Activated T-cell treated with anti-CD3 and anti-CD28 coated beads, Interleukin-2, amount 50 U/mL, for 72 hours (primary cell): ENCODE data around the gene ZNF407. TPM values are rescaled to one million over a fixed set of nuclear protein-coding genes. Genes with fewer than 3 reads are reported as not detected.

ENCODE experiments used
- ATAC-seq, 2 donors: fragments of 150-1000 bp; cut with Tn5 transposase; replicated peaks in 1 of 2; 2 replicates each; pipeline ENCODE4 v1.10.0; 2021; ENCODE audit warnings: moderate library complexity in 2 of 2, mild to moderate bottlenecking in 1 of 2
- DNase-seq, 2 donors: peaks; one replicate each; pipeline ENCODE4 v3.0.0; 2021 to 2022; ENCODE audit warnings: mixed read lengths in 1 of 2
- H3K27ac Mint-ChIP-seq: one replicate; pipeline ENCODE4 v1.8.0; 2022; ENCODE audit warnings: mild to moderate bottlenecking, moderate library complexity, mixed read lengths
- H3K27me3 Mint-ChIP-seq: one replicate; pipeline ENCODE4 v1.8.0; 2022; ENCODE audit warnings: low read depth, mixed read lengths
- H3K36me3 Mint-ChIP-seq, 2 donors: one replicate each; pipeline ENCODE4 v1.8.0; 2022; ENCODE audit warnings: mixed read lengths in 2 of 2, mild to moderate bottlenecking in 1 of 2; ENCODE audit not compliant: insufficient read depth in 2 of 2
- H3K4me1 Mint-ChIP-seq: one replicate; pipeline ENCODE4 v1.8.0; 2022; ENCODE audit warnings: low read depth, mixed read lengths
- H3K4me3 Mint-ChIP-seq, 2 donors: one replicate each; pipeline ENCODE4 v1.8.0; 2022; ENCODE audit warnings: mild to moderate bottlenecking in 2 of 2, mixed read lengths in 2 of 2, moderate library complexity in 2 of 2
- H3K9me3 Mint-ChIP-seq, 2 donors: one replicate each; pipeline ENCODE4 v1.8.0; 2022; ENCODE audit warnings: mixed read lengths in 2 of 2
- total RNA-seq, 2 donors: library from RNA; stranded (reverse); gene quantifications; one replicate each; pipeline ENCODE4 v1.2.3, GENCODE V29; 2022

ZNF407 gene
- total RNA-seq, 2 donors from 2014 or later = 11.9 to 13.0 TPM

GRCh38 chr18:74708169-74708568 lies 110.5 kb downstream of the ZNF407 start:
- no peak for ATAC-seq
- Mint-ChIP-seq H3K36me3 (no peaks in the 10 kb centered on the region), H3K4me1 (no peaks in the 10 kb centered on the region), H3K27me3 (no peaks in the 10 kb centered on the region), H3K9me3 (no peaks in the 10 kb centered on the region), H3K27ac (no peak overlapping the region), H3K4me3 (no peak overlapping the region)
- DNase-seq = no peak

GRCh38 chr18:74709452-74709851 lies 111.8 kb downstream of the ZNF407 start:
- no peak for ATAC-seq
- H3K4me3 Mint-ChIP-seq = no peak overlapping the region
- H3K4me1 Mint-ChIP-seq = no peaks in the 10 kb centered on the region
- H3K9me3 Mint-ChIP-seq = no peaks in the 10 kb centered on the region
- DNase-seq = no peak
- no peaks in the 10 kb centered on the region for H3K27me3 Mint-ChIP-seq
- no peak overlapping the region for H3K27ac Mint-ChIP-seq
- no peaks in the 10 kb centered on the region for H3K36me3 Mint-ChIP-seq

GRCh38 chr18:74714120-74714519 lies 116.5 kb downstream of the ZNF407 start:
- Mint-ChIP-seq H3K4me3 (no peak overlapping the region), H3K27me3 (no peaks in the 10 kb centered on the region), H3K36me3 (no peaks in the 10 kb centered on the region), H3K4me1 (no peaks in the 10 kb centered on the region), H3K9me3 (peaks cover 0 to under 1% of the 10 kb centered on the region in 2 donors), H3K27ac (no peak overlapping the region)
- DNase-seq = no peak
- no peak for ATAC-seq

GRCh38 chr18:74714791-74715190 lies 117.1 kb downstream of the ZNF407 start:
- ATAC-seq (no peak), DNase-seq (no peak)
- Mint-ChIP-seq H3K4me1 (no peaks in the 10 kb centered on the region), H3K27me3 (no peaks in the 10 kb centered on the region), H3K9me3 (peaks cover 2 to 3% of the 10 kb centered on the region in 2 donors), H3K27ac (no peak overlapping the region), H3K36me3 (peaks cover 0 to 2% of the 10 kb centered on the region in 2 donors), H3K4me3 (no peak overlapping the region)

GRCh38 chr18:74715306-74715705 lies 117.6 kb downstream of the ZNF407 start:
- DNase-seq (no peak), ATAC-seq (no peak)
- Mint-ChIP-seq H3K27me3 (no peaks in the 10 kb centered on the region), H3K9me3 (peaks cover 2 to 3% of the 10 kb centered on the region in 2 donors), H3K27ac (no peak overlapping the region), H3K36me3 (peaks cover 0 to 3% of the 10 kb centered on the region in 2 donors), H3K4me1 (no peaks in the 10 kb centered on the region), H3K4me3 (no peak overlapping the region)

GRCh38 chr18:74715865-74716712 lies 118.4 kb downstream of the ZNF407 start:
- DNase-seq (no peak), ATAC-seq (no peak)
- Mint-ChIP-seq H3K4me1 (no peaks in the 10 kb centered on the region), H3K4me3 (no peak overlapping the region), H3K36me3 (peaks cover 0 to 3% of the 10 kb centered on the region in 2 donors), H3K27me3 (no peaks in the 10 kb centered on the region), H3K27ac (no peak overlapping the region), H3K9me3 (peaks cover 2 to 3% of the 10 kb centered on the region in 2 donors)

- peaks cover 0 to 3% of the 10 kb centered on the region in 2 donors for H3K36me3 Mint-ChIP-seq
- H3K27me3 Mint-ChIP-seq = no peaks in the 10 kb centered on the region
- peaks cover 15% of the 10 kb centered on the region for H3K4me1 Mint-ChIP-seq
- ATAC-seq (no peak), DNase-seq (no peak)
- no peak overlapping the region for H3K4me3 Mint-ChIP-seq
- H3K9me3 Mint-ChIP-seq = peaks cover 2 to 3% of the 10 kb centered on the region in 2 donors
- no peak overlapping the region for H3K27ac Mint-ChIP-seq
These were observed 120.6 kb downstream of the ZNF407 start for GRCh38 chr18:74718312-74718711.

- peaks cover 23% of the 10 kb centered on the region for H3K4me1 Mint-ChIP-seq
- no peaks in the 10 kb centered on the region for H3K27me3 Mint-ChIP-seq
- peaks cover 0 to 5% of the 10 kb centered on the region in 2 donors for H3K36me3 Mint-ChIP-seq
- ATAC-seq = no peak
- no peak overlapping the region for H3K27ac Mint-ChIP-seq
- H3K4me3 Mint-ChIP-seq = no peak overlapping the region
- no peak for DNase-seq
- peaks cover 2 to 4% of the 10 kb centered on the region in 2 donors for H3K9me3 Mint-ChIP-seq
These were observed 124.6 kb downstream of the ZNF407 start for GRCh38 chr18:74722237-74722636.

GRCh38 chr18:74724186-74724585 lies 126.5 kb downstream of the ZNF407 start:
- Mint-ChIP-seq H3K4me3 (no peak overlapping the region), H3K9me3 (peaks cover 2 to 3% of the 10 kb centered on the region in 2 donors), H3K4me1 (peaks cover 25% of the 10 kb centered on the region), H3K27ac (no peak overlapping the region), H3K36me3 (peaks cover 0 to 5% of the 10 kb centered on the region in 2 donors), H3K27me3 (no peaks in the 10 kb centered on the region)
- DNase-seq (no peak), ATAC-seq (no peak)

GRCh38 chr18:74725690-74726089 lies 128.0 kb downstream of the ZNF407 start:
- H3K4me3 Mint-ChIP-seq = no peak overlapping the region
- H3K27me3 Mint-ChIP-seq = no peaks in the 10 kb centered on the region
- DNase-seq = no peak
- H3K4me1 Mint-ChIP-seq = peaks cover 25% of the 10 kb centered on the region
- peaks cover 0 to 1% of the 10 kb centered on the region in 2 donors for H3K9me3 Mint-ChIP-seq
- no peak for ATAC-seq
- H3K27ac Mint-ChIP-seq = no peak overlapping the region
- H3K36me3 Mint-ChIP-seq = peaks cover 0 to 1% of the 10 kb centered on the region in 2 donors

GRCh38 chr18:74728586-74728985 lies 130.9 kb downstream of the ZNF407 start:
- H3K27me3 Mint-ChIP-seq = no peaks in the 10 kb centered on the region
- no peak for ATAC-seq
- H3K4me1 Mint-ChIP-seq = peaks cover 10% of the 10 kb centered on the region
- no peak overlapping the region for H3K27ac Mint-ChIP-seq
- peaks cover 0 to 1% of the 10 kb centered on the region in 2 donors for H3K9me3 Mint-ChIP-seq
- H3K4me3 Mint-ChIP-seq = no peak overlapping the region
- DNase-seq = no peak
- peaks cover 0 to 1% of the 10 kb centered on the region in 2 donors for H3K36me3 Mint-ChIP-seq

GRCh38 chr18:74731097-74731496 lies 133.4 kb downstream of the ZNF407 start:
- Mint-ChIP-seq H3K27me3 (no peaks in the 10 kb centered on the region), H3K4me1 (peaks cover 10% of the 10 kb centered on the region), H3K36me3 (peaks cover 1 to 2% of the 10 kb centered on the region in 2 donors), H3K27ac (no peak overlapping the region), H3K4me3 (no peak overlapping the region), H3K9me3 (no peaks in the 10 kb centered on the region)
- DNase-seq (no peak), ATAC-seq (no peak)

- no peaks in the 10 kb centered on the region for H3K9me3 Mint-ChIP-seq
- no peak for ATAC-seq
- no peak overlapping the region for H3K27ac Mint-ChIP-seq
These were observed 134.7 kb downstream of the ZNF407 start for GRCh38 chr18:74732380-74732779.

GRCh38 chr18:74733598-74733997 lies 135.9 kb downstream of the ZNF407 start:
- H3K36me3 Mint-ChIP-seq = peaks cover 0 to 2% of the 10 kb centered on the region in 2 donors
- ATAC-seq (no peak), DNase-seq (no peak)
- H3K4me1 Mint-ChIP-seq = no peaks in the 10 kb centered on the region
- no peak overlapping the region for H3K4me3 Mint-ChIP-seq
- H3K9me3 Mint-ChIP-seq = no peaks in the 10 kb centered on the region
- H3K27me3 Mint-ChIP-seq = no peaks in the 10 kb centered on the region
- H3K27ac Mint-ChIP-seq = no peak overlapping the region

More at GRCh38 chr18:74732380-74732779, 134.7 kb downstream of the ZNF407 start:
- H3K4me1 Mint-ChIP-seq = peaks cover 1% of the 10 kb centered on the region
- no peak for DNase-seq
- no peaks in the 10 kb centered on the region for H3K27me3 Mint-ChIP-seq
- peaks cover 0 to 2% of the 10 kb centered on the region in 2 donors for H3K36me3 Mint-ChIP-seq
- no peak overlapping the region for H3K4me3 Mint-ChIP-seq
